Memory B cell (primary cell): ENCODE measurements around the gene IKBIP.
A peak's percentile ranks its signal among the peaks of the same experiment; 100 is the strongest.
"Not testable (repeated sequence)": the region's sequence is repeated elsewhere in the genome, so short reads cannot be mapped to it uniquely, and the experiment has no call there.

Source experiments
- ATAC-seq: fragments of 150-1000 bp; cut with Tn5 transposase; 2 replicates; pipeline ENCODE4 v1.10.0; 2021; ENCODE audit warnings: low read depth, mild to moderate bottlenecking, moderate library complexity
- DNase-seq, 2 donors: peaks; one replicate each; pipeline ENCODE4 v3.0.0; 2022; ENCODE audit warnings: low spot score in 2 of 2
- H3K27ac Mint-ChIP-seq: one replicate; pipeline ENCODE4 v1.8.0; 2022; ENCODE audit warnings: mild to moderate bottlenecking, moderate library complexity, mixed read lengths
- H3K27me3 Mint-ChIP-seq: one replicate; pipeline ENCODE4 v1.8.0; 2022; ENCODE audit warnings: mixed read lengths
- H3K36me3 Mint-ChIP-seq: one replicate; pipeline ENCODE4 v1.8.0; 2022; ENCODE audit warnings: mild to moderate bottlenecking, mixed read lengths
- H3K4me1 Mint-ChIP-seq: one replicate; pipeline ENCODE4 v1.8.0; 2022; ENCODE audit warnings: mixed read lengths
- H3K4me3 Mint-ChIP-seq: one replicate; pipeline ENCODE4 v1.8.0; 2022; ENCODE audit warnings: mild to moderate bottlenecking, moderate library complexity, mixed read lengths
- H3K9me3 Mint-ChIP-seq: one replicate; pipeline ENCODE4 v1.8.0; 2022; ENCODE audit warnings: mixed read lengths

IKBIP gene

DNA sequence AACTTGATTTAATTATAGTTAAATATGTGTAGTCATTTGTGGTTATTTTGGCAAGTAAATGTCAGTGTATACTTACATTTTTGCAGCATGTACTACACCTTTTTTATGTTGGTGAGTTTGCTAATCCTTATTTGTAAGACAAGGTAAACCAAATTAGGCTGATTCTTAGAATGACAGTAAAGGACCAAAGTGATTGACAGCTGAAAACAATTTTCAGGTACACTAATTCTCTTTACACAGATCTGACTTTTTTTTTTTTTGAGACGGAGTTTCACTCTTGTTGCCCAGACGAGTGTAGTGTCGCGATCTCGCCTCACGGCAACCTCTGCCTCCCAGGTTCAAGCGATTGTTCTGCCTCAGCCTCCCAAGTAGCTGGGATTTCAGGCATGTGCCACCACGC lies 42.7 kb downstream of the IKBIP start:
- H3K27me3 Mint-ChIP-seq = no peaks in the 10 kb centered on the region
- peaks cover 15% of the 10 kb centered on the region for H3K36me3 Mint-ChIP-seq
- no peak overlapping the region for H3K4me3 Mint-ChIP-seq
- no peak overlapping the region for H3K27ac Mint-ChIP-seq
- ATAC-seq (no peak), DNase-seq (no peak)
- no peaks in the 10 kb centered on the region for H3K9me3 Mint-ChIP-seq
- H3K4me1 Mint-ChIP-seq = no peaks in the 10 kb centered on the region

DNA sequence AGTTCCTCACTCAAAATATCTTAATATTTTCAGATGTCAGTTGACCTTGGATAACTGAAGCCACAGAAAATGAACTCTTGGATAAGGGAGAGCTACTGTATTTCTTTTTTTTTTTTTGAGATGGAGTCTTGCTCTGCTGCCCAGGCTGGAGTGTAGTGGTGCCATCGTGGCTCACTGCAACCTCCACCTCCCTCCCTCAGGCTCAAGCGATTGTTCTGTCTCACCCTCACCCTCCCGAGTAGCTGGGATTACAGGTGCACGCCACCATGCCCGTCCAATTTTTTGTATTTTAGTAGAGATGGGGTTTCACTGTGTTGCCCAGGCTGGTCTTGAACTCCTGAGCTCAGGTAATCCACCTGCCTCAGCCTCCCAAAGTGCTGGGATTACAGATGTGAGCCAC lies 47.3 kb downstream of the IKBIP start:
- Mint-ChIP-seq H3K36me3 (peaks cover 12% of the 10 kb centered on the region), H3K4me1 (peaks cover 15% of the 10 kb centered on the region)
- not testable (repeated sequence) for H3K27me3 Mint-ChIP-seq, H3K27ac Mint-ChIP-seq, ATAC-seq, H3K9me3 Mint-ChIP-seq, H3K4me3 Mint-ChIP-seq, DNase-seq

DNA sequence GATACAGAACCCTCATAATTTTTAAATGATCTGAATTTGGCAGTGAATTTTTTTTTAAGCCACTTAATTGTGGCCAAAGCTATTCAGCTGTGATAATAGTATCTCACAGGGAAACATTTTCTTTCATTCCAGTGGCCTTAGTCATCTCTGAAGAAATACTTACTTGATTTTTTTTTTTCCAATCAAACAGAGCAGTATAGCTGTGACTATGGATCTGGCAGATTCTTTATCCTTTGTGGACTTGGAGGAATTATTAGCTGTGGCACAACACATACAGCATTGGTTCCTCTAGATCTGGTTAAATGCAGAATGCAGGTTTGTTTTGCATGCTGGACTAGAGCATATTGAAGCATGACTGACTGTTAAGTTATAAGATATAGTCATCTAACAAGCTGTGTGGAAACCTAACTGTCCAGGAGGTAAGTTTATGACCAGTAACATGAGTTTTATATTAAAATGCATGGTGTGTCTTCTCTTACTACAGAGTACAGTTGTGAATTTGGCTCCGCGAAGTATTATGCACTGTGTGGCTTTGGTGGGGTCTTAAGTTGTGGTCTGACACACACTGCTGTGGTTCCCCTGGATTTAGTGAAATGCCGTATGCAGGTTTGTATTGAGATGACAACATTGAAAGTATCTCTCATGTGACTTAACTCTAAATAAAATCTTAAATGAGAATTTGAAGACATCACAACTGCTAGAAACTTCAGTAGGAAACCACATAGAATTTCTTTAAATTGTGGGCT lies 49.2 kb downstream of the IKBIP start:
- DNase-seq (no peak), ATAC-seq (no peak)
- Mint-ChIP-seq H3K4me1 (peaks cover 15% of the 10 kb centered on the region), H3K36me3 (peaks cover 8% of the 10 kb centered on the region), H3K27ac (peak overlapping the region; percentile 98), H3K27me3 (no peaks in the 10 kb centered on the region), H3K9me3 (no peaks in the 10 kb centered on the region), H3K4me3 (peak overlapping the region; percentile 92)

DNA sequence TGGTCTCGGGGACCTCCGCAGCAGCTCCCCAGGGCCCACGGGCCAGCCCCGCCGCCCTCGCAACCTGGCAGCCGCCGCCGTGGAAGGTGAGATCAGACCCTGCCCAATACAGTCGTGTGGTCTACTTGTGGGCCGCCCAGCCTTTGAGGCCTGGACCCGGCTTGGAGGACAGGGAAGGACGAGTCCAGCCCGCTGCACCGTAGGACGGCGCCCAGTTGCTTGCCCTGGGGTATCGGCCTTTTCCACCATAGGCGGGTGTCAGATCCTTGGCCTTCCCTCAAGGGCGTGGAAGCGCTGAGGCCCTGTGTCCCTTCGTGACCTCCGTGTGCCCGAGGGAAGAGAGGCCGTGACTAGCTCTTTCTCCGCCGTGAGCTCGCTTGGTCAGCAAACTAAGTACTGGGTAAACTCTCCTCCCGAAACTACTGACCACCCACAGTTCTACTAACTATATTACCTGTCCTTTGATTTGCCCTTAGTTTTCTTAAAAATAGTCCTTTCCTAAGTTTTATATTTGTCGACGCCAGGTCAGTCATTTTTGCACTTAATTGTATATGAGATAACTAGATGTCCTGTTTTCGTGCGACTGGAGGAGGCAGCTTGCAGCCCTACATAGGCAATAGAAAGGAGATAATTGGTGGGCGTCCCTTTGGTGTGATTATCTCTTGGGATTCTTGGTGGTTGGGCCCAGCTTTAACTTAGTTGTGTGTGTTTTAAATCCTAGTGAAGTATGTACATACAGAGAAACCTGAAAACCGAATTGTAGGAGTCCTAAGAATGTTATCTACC lies 50.3 kb downstream of the IKBIP start:
- no peak for DNase-seq
- ATAC-seq = no peak

DNA sequence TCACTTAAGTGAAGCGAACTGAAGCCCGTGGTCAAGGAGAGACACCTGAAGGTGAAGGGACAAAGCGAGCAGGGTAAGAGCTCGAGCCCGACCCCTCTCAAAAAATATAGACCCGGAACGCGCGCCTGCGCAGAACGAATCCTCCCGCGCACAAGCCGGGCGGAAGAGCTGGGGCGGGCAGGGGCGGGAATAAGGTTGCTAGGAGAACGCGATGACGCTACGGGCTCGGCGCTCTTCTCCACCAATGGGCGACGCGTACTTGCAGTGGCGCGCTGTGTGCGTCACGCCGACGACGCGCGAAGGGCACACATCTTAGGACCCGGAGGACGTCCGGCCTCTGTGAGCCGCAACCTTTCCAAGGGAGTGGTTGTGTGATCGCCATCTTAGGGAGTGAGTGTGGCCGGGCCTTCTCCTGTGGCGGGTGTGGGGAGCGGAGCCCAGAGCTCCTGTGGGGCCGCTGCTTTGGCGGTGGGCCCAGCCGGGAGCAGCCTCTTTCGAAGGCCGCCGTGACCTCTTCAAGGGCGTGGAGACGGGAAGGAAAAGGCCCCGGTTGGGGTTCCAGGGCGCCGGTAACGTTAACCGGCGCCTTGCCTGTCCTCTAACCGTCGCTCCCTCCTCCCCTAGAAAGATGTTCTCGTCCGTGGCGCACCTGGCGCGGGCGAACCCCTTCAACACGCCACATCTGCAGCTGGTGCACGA lies 51.1 kb downstream of the IKBIP start, which contains the start of gene SLC25A3:
TSS of gene SLC25A3 (plus strand) at position 336 of the 699 bp plus-strand sequence. CDS start at position 629, 293 bp downstream.
- Mint-ChIP-seq H3K4me3 (peak within 1 kb of the TSS; percentile 92), H3K4me1 (peaks cover 15% of the 10 kb centered on the region), H3K27me3 (no peaks in the 10 kb centered on the region), H3K36me3 (peaks cover 8% of the 10 kb centered on the region), H3K27ac (peak within 1 kb of the TSS; percentile 98), H3K9me3 (no peaks in the 10 kb centered on the region)
- DNase-seq = peak; percentile 79 to 86
- ATAC-seq = peak; percentile 95

More for the DNA sequence above, 50.3 kb downstream of the IKBIP start:
- Mint-ChIP-seq H3K4me3 (peak overlapping the region; percentile 92), H3K27ac (peak overlapping the region; percentile 98), H3K9me3 (no peaks in the 10 kb centered on the region), H3K36me3 (peaks cover 8% of the 10 kb centered on the region), H3K27me3 (no peaks in the 10 kb centered on the region), H3K4me1 (peaks cover 15% of the 10 kb centered on the region)

DNA sequence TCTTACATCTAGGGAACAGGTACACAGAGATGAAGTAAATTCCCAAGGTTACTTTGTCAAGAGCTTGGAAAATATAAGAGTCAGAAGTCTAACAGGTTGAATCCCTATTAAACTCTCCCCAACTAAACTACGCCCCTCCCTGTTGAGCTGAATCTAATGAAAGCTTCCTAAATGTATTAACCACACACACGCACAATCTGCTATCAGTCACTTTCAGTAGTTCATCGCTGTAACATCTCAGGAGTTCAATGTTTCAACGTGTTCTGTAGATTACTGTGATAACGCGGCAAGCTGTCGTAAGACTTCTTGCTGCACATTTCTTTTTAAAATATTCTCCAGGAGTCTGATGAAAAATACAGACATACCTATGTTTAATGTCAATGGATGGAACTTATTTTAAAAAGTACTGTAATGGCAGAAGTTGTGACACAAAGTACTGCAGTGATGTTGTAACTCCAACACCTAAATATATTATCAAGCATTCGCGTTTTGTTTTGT lies 51.7 kb downstream of the IKBIP start:
- H3K9me3 Mint-ChIP-seq = no peaks in the 10 kb centered on the region
- H3K4me1 Mint-ChIP-seq = peaks cover 15% of the 10 kb centered on the region
- DNase-seq = no peak
- ATAC-seq = peak; percentile 1
- H3K4me3 Mint-ChIP-seq = peak overlapping the region; percentile 92
- no peaks in the 10 kb centered on the region for H3K27me3 Mint-ChIP-seq
- peaks cover 8% of the 10 kb centered on the region for H3K36me3 Mint-ChIP-seq
- peak overlapping the region; percentile 98 for H3K27ac Mint-ChIP-seq

DNA sequence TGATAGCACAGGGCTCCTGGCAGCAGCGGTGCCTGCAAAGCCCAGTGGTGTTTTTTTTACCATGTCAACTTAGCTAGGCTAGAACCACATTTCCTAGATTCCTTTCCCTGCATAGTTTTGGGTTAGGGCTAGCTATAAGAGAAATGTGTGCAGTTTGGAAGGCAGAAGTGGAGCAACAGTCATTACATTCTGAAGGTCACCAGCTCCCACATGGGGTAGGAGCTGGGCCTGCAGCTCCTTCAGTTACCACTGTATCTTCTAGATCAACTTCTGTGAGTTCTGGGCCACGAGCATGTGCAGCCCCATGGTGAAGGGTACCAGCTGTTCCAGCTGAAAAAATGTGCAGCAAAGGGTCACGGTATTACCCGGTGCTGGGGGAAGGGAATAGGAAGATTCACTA lies 53.4 kb downstream of the IKBIP start:
- DNase-seq (no peak), ATAC-seq (no peak)
- Mint-ChIP-seq H3K27me3 (no peaks in the 10 kb centered on the region), H3K4me1 (peaks cover 15% of the 10 kb centered on the region), H3K36me3 (peaks cover 5% of the 10 kb centered on the region), H3K27ac (no peak overlapping the region), H3K4me3 (no peak overlapping the region), H3K9me3 (no peaks in the 10 kb centered on the region)

DNA sequence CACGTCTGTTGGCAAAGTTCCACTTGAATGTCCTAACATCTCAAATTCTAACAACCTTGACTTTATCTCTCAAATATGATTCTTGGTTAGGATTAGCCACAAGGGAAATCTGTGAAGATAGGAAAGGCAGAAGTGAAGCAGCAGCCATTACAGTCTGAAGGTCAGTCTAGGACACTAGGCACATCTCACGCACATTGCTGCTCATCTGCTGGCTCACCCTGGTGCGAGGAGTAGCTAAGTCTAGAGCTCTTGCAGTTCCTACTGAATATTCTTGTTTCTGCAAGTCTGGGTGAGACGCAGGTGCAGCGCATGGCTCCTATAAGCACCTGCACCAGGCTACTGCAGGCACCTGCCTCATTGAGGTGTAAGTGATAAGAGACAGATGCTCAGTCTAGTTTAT lies 57.5 kb downstream of the IKBIP start:
- no peak overlapping the region for H3K4me3 Mint-ChIP-seq
- H3K27ac Mint-ChIP-seq = no peak overlapping the region
- no peaks in the 10 kb centered on the region for H3K36me3 Mint-ChIP-seq
- ATAC-seq (no peak), DNase-seq (no peak)
- H3K27me3 Mint-ChIP-seq = no peaks in the 10 kb centered on the region
- H3K9me3 Mint-ChIP-seq = no peaks in the 10 kb centered on the region
- H3K4me1 Mint-ChIP-seq = no peaks in the 10 kb centered on the region

DNA sequence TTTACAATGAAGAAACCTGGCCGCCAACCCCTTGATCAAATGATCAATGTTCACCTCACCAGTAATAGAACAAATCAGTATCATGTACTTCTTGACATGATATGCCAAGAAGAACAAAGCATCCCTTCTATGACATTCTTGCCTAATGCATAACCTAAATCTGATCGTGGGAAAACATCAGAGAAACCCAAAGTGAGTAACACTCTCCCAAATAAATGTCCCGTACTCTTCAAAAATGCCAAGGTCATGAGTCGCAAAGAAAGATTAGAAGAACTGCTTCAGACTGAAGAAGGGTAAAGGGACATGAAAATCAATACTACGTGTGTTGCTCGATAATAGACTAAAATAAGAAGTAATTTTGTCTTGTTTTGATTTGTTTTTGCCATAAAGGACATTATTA lies 62.5 kb downstream of the IKBIP start:
- Mint-ChIP-seq H3K36me3 (no peaks in the 10 kb centered on the region), H3K9me3 (no peaks in the 10 kb centered on the region), H3K27me3 (peaks cover 3% of the 10 kb centered on the region), H3K4me3 (no peak overlapping the region), H3K4me1 (no peaks in the 10 kb centered on the region), H3K27ac (no peak overlapping the region)
- DNase-seq = no peak
- no peak for ATAC-seq

DNA sequence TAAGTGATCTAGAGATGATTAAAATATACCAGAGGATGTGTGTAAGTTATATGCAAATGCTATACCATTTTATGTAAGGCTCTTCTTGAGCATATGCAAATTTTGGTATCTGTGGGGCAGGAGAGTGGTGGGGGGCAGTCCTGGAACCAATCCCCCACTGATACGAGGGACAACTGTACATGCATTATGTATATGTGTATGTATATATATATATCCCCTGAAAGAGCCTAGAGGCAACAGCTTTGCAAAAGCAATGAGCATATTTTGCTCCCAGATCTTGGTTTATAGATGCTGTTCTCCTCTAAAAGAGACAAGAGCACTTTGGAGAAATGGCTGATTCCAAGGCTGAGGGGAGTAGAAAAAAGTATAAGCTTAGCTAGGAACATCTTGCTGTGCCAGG lies 63.5 kb downstream of the IKBIP start:
- no peaks in the 10 kb centered on the region for H3K4me1 Mint-ChIP-seq
- H3K4me3 Mint-ChIP-seq = no peak overlapping the region
- peaks cover 2% of the 10 kb centered on the region for H3K36me3 Mint-ChIP-seq
- no peaks in the 10 kb centered on the region for H3K9me3 Mint-ChIP-seq
- no peak for ATAC-seq
- no peak overlapping the region for H3K27ac Mint-ChIP-seq
- DNase-seq = no peak
- peaks cover 3% of the 10 kb centered on the region for H3K27me3 Mint-ChIP-seq

DNA sequence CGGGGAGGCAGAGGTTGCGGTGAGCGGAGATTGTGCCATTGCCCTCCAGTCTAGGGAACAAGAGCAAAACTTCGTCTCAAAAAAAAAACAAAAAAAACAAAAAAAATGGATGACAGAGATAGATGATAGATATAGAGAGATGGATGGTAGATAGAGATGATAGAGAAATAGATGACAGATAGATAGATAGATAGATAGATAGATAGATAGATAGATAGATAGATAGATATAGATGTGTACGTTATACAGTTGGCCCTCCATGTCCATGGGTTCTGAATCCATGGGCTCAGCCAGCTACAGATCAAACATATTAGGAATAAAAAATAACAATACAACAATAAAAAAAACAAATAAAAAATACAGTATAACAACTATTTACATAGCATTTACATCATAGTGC lies 63.9 kb downstream of the IKBIP start:
- ATAC-seq = no peak
- DNase-seq = no peak
- H3K4me3 Mint-ChIP-seq = no peak overlapping the region
- peaks cover 3% of the 10 kb centered on the region for H3K27me3 Mint-ChIP-seq
- H3K4me1 Mint-ChIP-seq = no peaks in the 10 kb centered on the region
- H3K27ac Mint-ChIP-seq = no peak overlapping the region
- peaks cover 2% of the 10 kb centered on the region for H3K36me3 Mint-ChIP-seq
- no peaks in the 10 kb centered on the region for H3K9me3 Mint-ChIP-seq

DNA sequence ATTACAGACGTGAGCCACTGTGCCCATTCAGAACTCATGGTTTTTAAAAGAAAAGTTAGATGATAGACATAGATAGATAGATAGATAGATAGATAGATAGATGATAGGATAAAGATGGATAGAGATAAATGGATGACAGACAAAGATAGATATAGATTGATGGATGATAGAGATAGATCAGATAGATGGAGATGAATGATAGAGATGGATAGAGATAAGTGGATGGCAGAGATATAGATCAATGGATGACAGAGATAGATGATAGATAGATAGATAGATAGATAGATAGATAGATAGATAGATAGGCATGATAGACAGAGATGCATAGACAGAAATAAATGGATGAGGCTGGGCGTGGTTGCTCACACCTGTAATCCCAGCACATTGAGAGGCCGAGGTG lies 64.8 kb downstream of the IKBIP start:
- ATAC-seq = no peak
- no peaks in the 10 kb centered on the region for H3K4me1 Mint-ChIP-seq
- peaks cover 2% of the 10 kb centered on the region for H3K36me3 Mint-ChIP-seq
- H3K27me3 Mint-ChIP-seq = peaks cover 3% of the 10 kb centered on the region
- H3K4me3 Mint-ChIP-seq = no peak overlapping the region
- no peak for DNase-seq
- no peaks in the 10 kb centered on the region for H3K9me3 Mint-ChIP-seq
- no peak overlapping the region for H3K27ac Mint-ChIP-seq

DNA sequence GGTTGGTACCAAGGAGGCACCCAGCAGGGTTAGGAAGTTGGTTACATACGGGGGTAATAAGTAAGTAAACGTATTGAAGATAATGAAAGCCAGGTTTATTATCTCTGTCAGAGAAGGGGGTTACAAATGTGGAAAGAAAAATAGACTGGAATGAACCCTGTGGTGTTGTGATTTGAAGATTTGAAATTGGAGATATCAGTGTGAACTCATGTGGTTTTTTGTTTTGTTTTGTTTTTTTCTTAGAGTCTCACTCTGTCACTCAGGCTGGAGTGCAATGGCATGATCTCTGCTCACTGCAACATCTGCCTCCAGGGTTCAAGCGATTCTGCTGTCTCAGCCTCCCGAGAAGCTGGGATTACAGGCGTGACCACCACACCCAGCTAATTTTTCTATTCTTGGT lies 65.2 kb downstream of the IKBIP start:
- Mint-ChIP-seq H3K27ac (no peak overlapping the region), H3K9me3 (no peaks in the 10 kb centered on the region), H3K36me3 (peaks cover 2% of the 10 kb centered on the region), H3K27me3 (peaks cover 3% of the 10 kb centered on the region), H3K4me3 (no peak overlapping the region), H3K4me1 (no peaks in the 10 kb centered on the region)
- ATAC-seq = no peak
- no peak for DNase-seq

DNA sequence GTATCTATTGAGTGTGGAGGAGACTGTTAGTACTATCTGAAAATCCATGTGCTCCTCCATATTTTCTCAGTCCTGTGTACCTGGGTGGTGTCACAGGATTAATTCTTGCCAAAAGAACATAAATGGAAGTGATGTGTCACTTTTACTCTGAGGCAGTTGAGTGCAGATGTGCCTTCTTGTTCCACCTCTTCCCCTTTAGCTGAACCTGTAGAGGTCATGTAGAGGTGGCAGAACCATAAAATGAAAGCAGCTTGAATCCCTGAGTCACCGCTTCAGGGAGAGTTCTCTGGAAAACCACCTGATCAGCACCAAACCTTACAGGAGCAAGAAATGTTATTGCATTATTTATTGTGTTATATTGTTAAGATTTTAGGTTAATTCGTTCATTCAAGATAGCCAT lies 65.8 kb downstream of the IKBIP start:
- H3K4me1 Mint-ChIP-seq = no peaks in the 10 kb centered on the region
- no peak overlapping the region for H3K4me3 Mint-ChIP-seq
- H3K27me3 Mint-ChIP-seq = peaks cover 3% of the 10 kb centered on the region
- H3K27ac Mint-ChIP-seq = no peak overlapping the region
- H3K36me3 Mint-ChIP-seq = peaks cover 2% of the 10 kb centered on the region
- no peak for DNase-seq
- no peaks in the 10 kb centered on the region for H3K9me3 Mint-ChIP-seq
- ATAC-seq = no peak
